22Rv1 (cell line): ENCODE measurements around the gene EME2.
"Not testable (repeated sequence)": the region's sequence is repeated elsewhere in the genome, so short reads cannot be mapped to it uniquely, and the experiment has no call there.

Experiments
- H3K27ac ChIP-seq: fragments of 450-650 bp; 2 replicates; pipeline ENCODE4 v1.5.1; 2017
- CTCF ChIP-seq: fragments of 450-650 bp; IDR thresholded peaks from 2 replicates; pipeline ENCODE4 v1.5.1; 2017; ENCODE audit warnings: mild to moderate bottlenecking
- ZFX ChIP-seq: fragments of 450-650 bp; IDR thresholded peaks from 2 replicates; pipeline ENCODE4 v1.6.1; 2017; ENCODE audit warnings: antibody characterized with exemption, borderline replicate concordance

The EME2 gene

GRCh38 chr16:1729445-1729844, 43.2 kb upstream of the EME2 start:
- H3K27ac ChIP-seq = no peak overlapping the region
- TF ChIP-seq CTCF (no peak), ZFX (no peak)

DNA sequence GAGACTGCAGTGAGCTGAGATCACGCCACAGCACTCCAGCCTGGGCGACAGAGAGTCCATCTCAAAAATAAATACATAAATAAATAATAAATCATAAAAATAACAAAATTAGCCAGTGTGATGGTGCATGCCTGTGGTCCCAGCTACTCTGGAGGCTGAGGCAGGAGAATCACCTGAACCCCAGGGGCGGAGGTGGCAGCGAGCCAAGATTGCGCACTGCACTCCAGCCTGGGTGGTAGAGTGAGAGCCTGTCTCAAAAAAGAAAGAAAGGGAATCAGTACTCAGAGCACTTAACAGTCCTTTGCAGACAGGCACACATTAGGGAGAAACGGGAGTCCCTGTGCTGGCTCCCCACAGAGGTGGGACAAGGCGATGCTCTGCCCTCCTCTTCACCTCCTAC, 41.5 kb upstream of the EME2 start:
- TF ChIP-seq ZFX = no peak
- no peak for TF ChIP-seq CTCF
- H3K27ac ChIP-seq = no peak overlapping the region

- TF ChIP-seq CTCF (no peak), ZFX (no peak)
- no peak overlapping the region for H3K27ac ChIP-seq
Measured at GRCh38 chr16:1731603-1732002, 41.0 kb upstream of the EME2 start.

GRCh38 chr16:1732071-1732470, 40.5 kb upstream of the EME2 start:
- H3K27ac ChIP-seq = no peak overlapping the region
- no peak for TF ChIP-seq ZFX
- TF ChIP-seq CTCF = no peak

GRCh38 chr16:1732551-1732987, 40.0 kb upstream of the EME2 start:
- not testable (repeated sequence) for H3K27ac ChIP-seq

DNA sequence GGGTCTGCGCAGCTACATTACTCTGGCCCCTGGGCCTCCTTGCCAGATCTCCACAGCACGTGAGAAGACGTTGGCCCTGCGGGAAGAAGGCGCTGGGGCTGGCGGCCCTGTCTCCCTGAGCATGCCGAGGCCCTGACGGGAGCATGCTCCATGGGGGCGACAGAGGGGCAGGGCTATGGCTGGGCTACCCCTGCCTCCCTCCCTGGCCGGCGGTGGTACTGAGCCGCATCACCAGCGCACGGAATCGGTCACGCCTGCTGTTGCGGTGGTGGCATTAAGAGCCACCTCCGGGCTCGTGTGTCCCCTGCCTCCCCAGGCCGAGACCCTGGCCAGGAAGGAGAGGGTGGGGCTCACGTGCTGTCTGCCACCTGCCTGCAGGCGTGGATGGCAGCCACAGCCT, 38.5 kb upstream of the EME2 start:
- no peak for TF ChIP-seq ZFX
- TF ChIP-seq CTCF = no peak
- H3K27ac ChIP-seq = no peak overlapping the region

GRCh38 chr16:1734816-1735215, 37.8 kb upstream of the EME2 start:
- no peak overlapping the region for H3K27ac ChIP-seq
- no peak for TF ChIP-seq CTCF
- no peak for TF ChIP-seq ZFX

GRCh38 chr16:1740234-1740633, 32.4 kb upstream of the EME2 start:
- no peak for TF ChIP-seq ZFX
- no peak for TF ChIP-seq CTCF
- H3K27ac ChIP-seq = no peak overlapping the region
